ENCODE data around the gene LPIN2. TPM values are rescaled to one million over a fixed set of nuclear protein-coding genes. Genes with fewer than 3 reads are reported as not detected.
A peak's percentile ranks its signal among the peaks of the same experiment; 100 is the strongest.

Gene LPIN2
- total and polyA plus RNA-seq, 3 donors from 2014 or later = 56.0 to 141 (median 109) TPM

- Histone ChIP-seq H3K27me3 (no peaks in the 10 kb centered on the region), H3K9me3 (no peaks in the 10 kb centered on the region), H3K27ac (peak overlapping the region in 1 of 2 donors; percentile 28), H3K36me3 (ENCODE audit: low read depth, missing control alignments) (no peaks in the 10 kb centered on the region), H3K4me1 (peaks cover 19% of the 10 kb centered on the region), H3K4me3 (no peak overlapping the region)
- intact Hi-C loops (cut with DNase I; ENCODE audit: low total_unique reads) = no loop called here
- no peak for DNase-seq
- TF ChIP-seq POLR2A (IDR thresholded peaks at IDR 0.05) = no peak
- TF ChIP-seq CTCF (IDR thresholded peaks at IDR 0.05) = peak in 1 of 3 experiments; percentile 9
- WGBS, 2 donors = 68 to 70% methylated on average over 5 to 6 of the region's 6 CpGs
These were observed 18.1 kb downstream of the LPIN2 start for GRCh38 chr18:2994603-2995432.

- Histone ChIP-seq H3K9me3 (no peaks in the 10 kb centered on the region), H3K36me3 (ENCODE audit: low read depth, missing control alignments) (no peaks in the 10 kb centered on the region), H3K27ac (no peak overlapping the region), H3K4me1 (peaks cover 19% of the 10 kb centered on the region), H3K4me3 (no peak overlapping the region), H3K27me3 (no peaks in the 10 kb centered on the region)
- no peak for DNase-seq
- TF ChIP-seq POLR2A (IDR thresholded peaks at IDR 0.05) = no peak
- no peak for TF ChIP-seq CTCF (IDR thresholded peaks at IDR 0.05)
- intact Hi-C loops (cut with DNase I; ENCODE audit: low total_unique reads) = no loop called here
- WGBS, 2 donors = 79 to 86% methylated on average over 2 of the region's 2 CpGs
These were observed 18.8 kb downstream of the LPIN2 start for GRCh38 chr18:2994020-2994589.

GRCh38 chr18:2992995-2993877 lies 19.7 kb downstream of the LPIN2 start:
- 88 to 93% methylated on average over 6 of the region's 6 CpGs for WGBS, 2 donors
- intact Hi-C loops (cut with DNase I; ENCODE audit: low total_unique reads) = no loop called here
- Histone ChIP-seq H3K4me3 (no peak overlapping the region), H3K9me3 (no peaks in the 10 kb centered on the region), H3K27me3 (no peaks in the 10 kb centered on the region), H3K27ac (no peak overlapping the region), H3K36me3 (ENCODE audit: low read depth, missing control alignments) (no peaks in the 10 kb centered on the region), H3K4me1 (peaks cover 13% of the 10 kb centered on the region)
- DNase-seq = no peak
- TF ChIP-seq POLR2A (IDR thresholded peaks at IDR 0.05) (no peak), CTCF (IDR thresholded peaks at IDR 0.05) (no peak)

- no peak for DNase-seq
- Histone ChIP-seq H3K36me3 (ENCODE audit: low read depth, missing control alignments) (no peaks in the 10 kb centered on the region), H3K9me3 (no peaks in the 10 kb centered on the region), H3K27me3 (no peaks in the 10 kb centered on the region), H3K27ac (no peak overlapping the region), H3K4me3 (no peak overlapping the region), H3K4me1 (peaks cover 4% of the 10 kb centered on the region)
- intact Hi-C loops (cut with DNase I; ENCODE audit: low total_unique reads) = no loop called here
- no peak for TF ChIP-seq CTCF (IDR thresholded peaks at IDR 0.05)
- TF ChIP-seq POLR2A (IDR thresholded peaks at IDR 0.05) = no peak
- 55 to 78% methylated on average over 3 to 4 of the region's 4 CpGs for WGBS, 2 donors
These were observed 21.8 kb downstream of the LPIN2 start for GRCh38 chr18:2990956-2991640.

Measured in testis (tissue), 3 donors.